WTC11 (cell line): ENCODE results near the gene TMTC1. TPM values are rescaled to one million over a fixed set of nuclear protein-coding genes. Genes with fewer than 3 reads are reported as not detected.

Experiments used
- ATAC-seq: fragments of 200-7000 bp; cut with Tn5 transposase; 2 replicates; pipeline ENCODE4 v1.10.0; 2021; ENCODE audit warnings: mild to moderate bottlenecking, moderate library complexity
- CTCF ChIA-PET: fragments of 300-600 bp; sonication (Branson Sonifier 250); formaldehyde crosslinking; loops from one replicate; lab custom pipeline; 2021; ENCODE audit warnings: antibody characterized with exemption; lab: Charles Lee
- POLR2A ChIA-PET: fragments of 350-600 bp; sonication (Branson Sonifier 250); formaldehyde crosslinking; loops from one replicate; lab custom pipeline; 2021; ENCODE audit warnings: antibody characterized with exemption; lab: Charles Lee
- DNase-seq: peaks from one replicate; pipeline ENCODE4 v3.0.0; 2021; ENCODE audit warnings: low spot score
- H3K27ac Mint-ChIP-seq: 2 replicates; pipeline ENCODE4 v1.8.0; 2021; ENCODE audit warnings: mixed read lengths
- H3K27me3 Mint-ChIP-seq: 2 replicates; pipeline ENCODE4 v1.8.0; 2021; ENCODE audit warnings: low read depth, mild to moderate bottlenecking, moderate library complexity, mixed read lengths
- H3K36me3 Mint-ChIP-seq: 2 replicates; pipeline ENCODE4 v1.8.0; 2021; ENCODE audit warnings: mixed read lengths
- H3K4me1 Mint-ChIP-seq: 2 replicates; pipeline ENCODE4 v1.8.0; 2022; ENCODE audit warnings: mixed read lengths
- H3K4me3 Mint-ChIP-seq: 2 replicates; pipeline ENCODE4 v1.8.0; 2021; ENCODE audit warnings: mild to moderate bottlenecking, moderate library complexity, mixed read lengths
- H3K9me3 Mint-ChIP-seq: 2 replicates; pipeline ENCODE4 v1.8.0; 2021; ENCODE audit warnings: mixed read lengths
- ARID4B ChIP-seq: sonication (generic); formaldehyde crosslinking; IDR thresholded peaks from 2 replicates; pipeline ENCODE4 v1.8.0; 2023; ENCODE audit warnings: missing genetic modification reagents, mild to moderate bottlenecking, borderline replicate concordance
- ELF4 ChIP-seq: sonication (generic); formaldehyde crosslinking; IDR thresholded peaks from 2 replicates; pipeline ENCODE4 v1.8.1; 2022; ENCODE audit warnings: low read depth, mild to moderate bottlenecking, moderate library complexity, missing genetic modification reagents
- EMX1 ChIP-seq: fragments of 250-450 bp; sonication (Bioruptor Pico); IDR thresholded peaks from 2 replicates; pipeline ENCODE4 v1.8.0; 2021; ENCODE audit warnings: mild to moderate bottlenecking
- GTF2I ChIP-seq: fragments of 250-450 bp; sonication (Bioruptor Pico); conservative IDR thresholded peaks from 2 replicates; pipeline ENCODE4 v1.4.0; 2021; ENCODE audit warnings: mild to moderate bottlenecking
- MLX ChIP-seq: sonication (generic); formaldehyde crosslinking; IDR thresholded peaks from 2 replicates; pipeline ENCODE4 v1.8.1; 2023; ENCODE audit warnings: mild to moderate bottlenecking, missing genetic modification reagents, moderate library complexity
- SP1 ChIP-seq: sonication (generic); formaldehyde crosslinking; conservative IDR thresholded peaks from 2 replicates; pipeline ENCODE4 v1.8.1; 2022; ENCODE audit warnings: missing genetic modification reagents
- ZNF317 ChIP-seq: sonication (generic); formaldehyde crosslinking; IDR thresholded peaks from 2 replicates; pipeline ENCODE4 v1.8.1; 2023; ENCODE audit warnings: low read depth, mild to moderate bottlenecking, moderate library complexity, missing genetic modification reagents, borderline replicate concordance
- ZNF425 ChIP-seq: fragments of 250-450 bp; sonication (Bioruptor Pico); conservative IDR thresholded peaks from 2 replicates; pipeline ENCODE4 v1.9.0; 2021; ENCODE audit warnings: mild to moderate bottlenecking
- ZSCAN18 ChIP-seq: fragments of 250-450 bp; sonication (Bioruptor Pico); IDR thresholded peaks from 2 replicates; pipeline ENCODE4 v2.1.2; 2022; ENCODE audit warnings: mild to moderate bottlenecking, moderate library complexity
- total RNA-seq: library from RNA; stranded (reverse); gene quantifications from 3 replicates; pipeline ENCODE4 v1.2.3, GENCODE V29; 2021
- TF ChIP-seq, protein P1 (sequence below): sonication (generic); formaldehyde crosslinking; IDR thresholded peaks from 2 replicates; pipeline ENCODE4 v1.8.1; 2023; ENCODE audit warnings: mild to moderate bottlenecking, missing genetic modification reagents

The TMTC1 gene
- total RNA-seq, 1 experiment from 2014 or later: 17.3 TPM

DNA sequence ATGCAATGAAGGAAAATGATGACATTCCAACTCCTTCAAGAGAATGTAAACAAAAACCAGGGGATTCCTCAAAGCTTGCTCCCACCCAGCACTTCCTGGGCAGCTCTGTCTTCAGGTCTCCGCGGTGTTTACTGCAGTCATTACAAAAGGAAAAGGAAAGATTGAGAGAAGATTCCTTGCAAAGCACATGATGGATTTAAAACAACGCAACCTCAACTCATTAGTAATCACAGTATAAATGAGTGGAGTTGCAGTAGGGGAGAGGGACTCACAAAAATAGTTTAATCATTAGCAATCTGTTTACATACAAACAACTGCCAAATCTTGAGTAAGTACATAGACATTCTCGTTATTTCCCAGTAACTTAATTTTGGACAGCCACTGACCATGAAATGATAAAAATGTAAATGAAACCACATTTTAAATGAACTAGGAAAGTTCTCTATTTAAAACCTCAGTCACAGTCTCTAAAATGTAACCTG is 236.6 kb downstream of the TMTC1 start:
- POLR2A ChIA-PET: no interaction called here
- TF ChIP-seq ZNF425 (CRISPR knock-in tag) (no peak), ZNF317 (CRISPR knock-in tag) (no peak), MLX (CRISPR knock-in tag) (no peak), EMX1 (CRISPR knock-in tag) (no peak), SP1 (CRISPR knock-in tag) (no peak), ELF4 (no peak)
- TF ChIP-seq, protein P1, sequence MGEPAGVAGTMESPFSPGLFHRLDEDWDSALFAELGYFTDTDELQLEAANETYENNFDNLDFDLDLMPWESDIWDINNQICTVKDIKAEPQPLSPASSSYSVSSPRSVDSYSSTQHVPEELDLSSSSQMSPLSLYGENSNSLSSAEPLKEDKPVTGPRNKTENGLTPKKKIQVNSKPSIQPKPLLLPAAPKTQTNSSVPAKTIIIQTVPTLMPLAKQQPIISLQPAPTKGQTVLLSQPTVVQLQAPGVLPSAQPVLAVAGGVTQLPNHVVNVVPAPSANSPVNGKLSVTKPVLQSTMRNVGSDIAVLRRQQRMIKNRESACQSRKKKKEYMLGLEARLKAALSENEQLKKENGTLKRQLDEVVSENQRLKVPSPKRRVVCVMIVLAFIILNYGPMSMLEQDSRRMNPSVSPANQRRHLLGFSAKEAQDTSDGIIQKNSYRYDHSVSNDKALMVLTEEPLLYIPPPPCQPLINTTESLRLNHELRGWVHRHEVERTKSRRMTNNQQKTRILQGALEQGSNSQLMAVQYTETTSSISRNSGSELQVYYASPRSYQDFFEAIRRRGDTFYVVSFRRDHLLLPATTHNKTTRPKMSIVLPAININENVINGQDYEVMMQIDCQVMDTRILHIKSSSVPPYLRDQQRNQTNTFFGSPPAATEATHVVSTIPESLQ (CRISPR knock-in tag): no peak
- CTCF ChIA-PET: interaction anchor here (1.0 to 1.1 kb wide), 2 partner anchors 216 to 354 kb away, joined by 3 read pairs; no protein-coding TSS in a partner anchor

GRCh38 chr12:29546000-29546399 is 237.7 kb downstream of the TMTC1 start:
- no peaks in the 10 kb centered on the region for H3K36me3 Mint-ChIP-seq

More for the DNA sequence above, 236.6 kb downstream of the TMTC1 start:
- H3K4me3 Mint-ChIP-seq: no peak overlapping the region
- H3K4me1 Mint-ChIP-seq: peaks cover 32% of the 10 kb centered on the region
- H3K36me3 Mint-ChIP-seq: no peaks in the 10 kb centered on the region
- DNase-seq (no peak), ATAC-seq (peak; percentile 58)
- no peaks in the 10 kb centered on the region for H3K27me3 Mint-ChIP-seq
- 0 out of 2 replicates have a peak, but pooled peaks cover 4% of the 10 kb centered on the region for H3K9me3 Mint-ChIP-seq
- peak overlapping the region; percentile 71 for H3K27ac Mint-ChIP-seq

More at GRCh38 chr12:29546000-29546399, 237.7 kb downstream of the TMTC1 start:
- H3K27ac Mint-ChIP-seq: peak overlapping the region; percentile 46
- H3K27me3 Mint-ChIP-seq: no peaks in the 10 kb centered on the region
- 0 out of 2 replicates have a peak, but pooled peaks cover 4% of the 10 kb centered on the region for H3K9me3 Mint-ChIP-seq
- ChIA-PET POLR2A (no interaction called here), CTCF (no interaction called here)
- peaks cover 32% of the 10 kb centered on the region for H3K4me1 Mint-ChIP-seq
- no peak for DNase-seq
- no peak for ATAC-seq
- TF ChIP-seq GTF2I (CRISPR knock-in tag) (no peak), ARID4B (CRISPR knock-in tag) (no peak), ZSCAN18 (CRISPR knock-in tag) (no peak)
- no peak overlapping the region for H3K4me3 Mint-ChIP-seq
